ENCODE results near the gene SPATA45. TPM values are rescaled to one million over a fixed set of nuclear protein-coding genes. Genes with fewer than 3 reads are reported as not detected.

SPATA45 gene
- total and polyA plus RNA-seq, 4 donors: 0.28 TPM; not detected in 3

- H3K36me3 ChIP-seq (ENCODE audit: control insufficient read depth in 4 of 4, insufficient read depth in 3 of 4, low read depth in 1 of 4, low read length in 3 of 4): peaks cover 0 to 32% (median 18%) of the 10 kb centered on the region in 4 donors
- H3K9me3 ChIP-seq (ENCODE audit: control insufficient read depth in 4 of 4, low read length in 3 of 4): no peaks in the 10 kb centered on the region
- no peaks in the 10 kb centered on the region for H3K27me3 ChIP-seq (ENCODE audit: control insufficient read depth in 4 of 4, insufficient read depth in 4 of 4, low read length in 3 of 4)
- H3K4me3 ChIP-seq (ENCODE audit: low read depth in 1 of 3, low read length in 3 of 3): no peak overlapping the region
- DNase-seq (ENCODE audit: low spot score): no peak
- no peaks in the 10 kb centered on the region for H3K4me1 ChIP-seq (ENCODE audit: control insufficient read depth in 4 of 4, insufficient read depth in 4 of 4, low read length in 3 of 4)
- WGBS: 86% methylated on average over 3 of the region's 3 CpGs
- no peak overlapping the region for H3K27ac ChIP-seq (ENCODE audit: low read depth in 1 of 2, low read length in 2 of 2)
- TF ChIP-seq TAF1 (conservative IDR thresholded peaks at IDR 0.05) (no peak), FOXA1 (IDR thresholded peaks at IDR 0.05) (no peak), HNF4A (conservative IDR thresholded peaks at IDR 0.05) (no peak), RAD21 (IDR thresholded peaks at IDR 0.05) (no peak), CTCF (IDR thresholded peaks at IDR 0.05; ENCODE audit: low read depth, low read length, missing input control) (no peak)
- no peak overlapping the region for H3K9ac ChIP-seq (ENCODE audit: low read depth in 1 of 2, low read length in 2 of 2)
Observed at GRCh38 chr1:212780759-212781158, 66.7 kb downstream of the SPATA45 start.

Small RNAs within 50 kb of the gene (small RNA-seq; reads per million reads assigned to genes)
- gene AC104333.1: not detected
- not detected for gene AC104333.2

Other genes with a start within 250 kb of the SPATA45 start
- gene ATF3, start 238.9 kb downstream of the SPATA45 start, total RNA-seq: 1 to 10 TPM; 1.1 to 5.4 TPM
- gene ATF3, start 238.9 kb downstream of the SPATA45 start, polyA plus RNA-seq: 1 to 10 TPM; 5.6 to 8.8 TPM
- 1 to 10 TPM in 1 of 2 donors, under 1 TPM in 1; 0.93 to 1.0 TPM for gene BATF3, start 147.8 kb downstream of the SPATA45 start, total RNA-seq
- under 1 TPM; 0.65 to 0.88 TPM for gene BATF3, start 147.8 kb downstream of the SPATA45 start, polyA plus RNA-seq
- gene NSL1, start 55.9 kb downstream of the SPATA45 start, total RNA-seq: 10 to 100 TPM; 17.2 to 31.3 TPM
- 10 to 100 TPM; 18.6 to 18.9 TPM for gene NSL1, start 55.9 kb downstream of the SPATA45 start, polyA plus RNA-seq
- gene TATDN3, start 55.8 kb downstream of the SPATA45 start, total RNA-seq: 1 to 10 TPM; 6.6 to 8.1 TPM
- gene TATDN3, start 55.8 kb downstream of the SPATA45 start, polyA plus RNA-seq: 1 to 10 TPM; 5.2 to 6.7 TPM
- 10 to 100 TPM in 1 of 2 donors, 1 to 10 TPM in 1; 3.8 to 14.6 TPM for gene FLVCR1, start 10.6 kb upstream of the SPATA45 start, total RNA-seq
- 1 to 10 TPM in 1 of 2 donors, under 1 TPM in 1; 0.85 to 1.1 TPM for gene FLVCR1, start 10.6 kb upstream of the SPATA45 start, polyA plus RNA-seq
- gene VASH2, start 102.9 kb upstream of the SPATA45 start, total RNA-seq: under 1 TPM; 0.08 to 0.70 TPM
- gene VASH2, start 102.9 kb upstream of the SPATA45 start, polyA plus RNA-seq: under 1 TPM; 0.01 to 0.38 TPM
- 10 to 100 TPM; 23.3 to 31.1 TPM for gene ANGEL2, start 168.2 kb upstream of the SPATA45 start, total RNA-seq
- gene ANGEL2, start 168.2 kb upstream of the SPATA45 start, polyA plus RNA-seq: 1 to 10 TPM; 8.2 to 9.4 TPM
- gene RPS6KC1, start 203.6 kb upstream of the SPATA45 start, total RNA-seq: 10 to 100 TPM; 14.7 to 15.6 TPM
- 1 to 10 TPM; 3.5 to 4.9 TPM for gene RPS6KC1, start 203.6 kb upstream of the SPATA45 start, polyA plus RNA-seq

Measured in liver (tissue), 10 donors.